GM19025 (cell line): Measurements from ENCODE around the gene LCOR.
"Not testable (repeated sequence)": the region's sequence is repeated elsewhere in the genome, so short reads cannot be mapped to it uniquely, and the experiment has no call there.

Experiments
- ATAC-seq: cut with Tn5 transposase; IDR thresholded peaks from one replicate; pipeline ENCODE4 v1.9.1; 2021; ENCODE audit warnings: mild to moderate bottlenecking, low read depth, moderate library complexity; ENCODE audit not compliant: unreplicated experiment

LCOR gene

DNA sequence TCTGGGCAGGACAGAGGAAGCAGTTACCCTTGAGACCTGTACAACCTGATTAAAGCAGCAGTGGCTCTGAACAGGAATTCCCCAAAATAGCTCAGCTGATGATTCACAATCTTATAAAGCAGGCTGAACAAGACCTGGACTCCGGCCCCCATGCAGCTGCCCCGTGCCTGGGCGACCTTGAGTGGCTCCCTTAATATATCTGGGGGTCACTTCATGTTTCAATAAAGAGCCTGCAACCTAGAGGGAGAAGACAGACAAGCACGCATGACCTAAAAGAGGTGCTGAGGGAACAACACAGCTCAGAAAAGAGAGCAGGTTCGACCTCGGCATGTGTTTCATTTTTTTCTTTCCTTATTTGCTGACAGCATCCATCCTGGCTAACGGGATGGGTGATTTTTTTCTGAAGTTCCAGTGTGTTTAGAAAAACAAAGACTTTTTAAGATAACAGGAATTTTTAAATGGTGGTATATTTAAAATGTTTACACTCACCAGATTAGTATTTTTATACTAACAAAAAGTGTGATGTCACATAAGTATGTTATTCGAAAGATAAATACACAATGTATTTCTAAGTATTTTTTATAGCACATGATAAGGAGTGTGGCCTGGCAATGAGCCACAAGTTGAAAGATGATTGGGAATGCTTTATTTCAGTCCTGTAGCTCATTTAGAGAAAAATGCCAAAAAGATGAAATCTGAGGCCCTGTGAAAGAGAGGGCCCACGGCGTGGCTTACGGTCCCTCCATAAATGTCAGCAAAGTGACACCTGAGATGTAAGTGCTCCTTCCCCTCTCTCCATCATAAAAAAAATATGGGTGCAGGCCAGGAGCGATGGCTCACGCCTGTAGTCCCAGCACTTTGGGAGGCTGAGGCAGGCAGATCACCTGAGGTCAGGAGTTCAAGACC lies 192.3 kb downstream of the LCOR start:
- no peak for ATAC-seq

DNA sequence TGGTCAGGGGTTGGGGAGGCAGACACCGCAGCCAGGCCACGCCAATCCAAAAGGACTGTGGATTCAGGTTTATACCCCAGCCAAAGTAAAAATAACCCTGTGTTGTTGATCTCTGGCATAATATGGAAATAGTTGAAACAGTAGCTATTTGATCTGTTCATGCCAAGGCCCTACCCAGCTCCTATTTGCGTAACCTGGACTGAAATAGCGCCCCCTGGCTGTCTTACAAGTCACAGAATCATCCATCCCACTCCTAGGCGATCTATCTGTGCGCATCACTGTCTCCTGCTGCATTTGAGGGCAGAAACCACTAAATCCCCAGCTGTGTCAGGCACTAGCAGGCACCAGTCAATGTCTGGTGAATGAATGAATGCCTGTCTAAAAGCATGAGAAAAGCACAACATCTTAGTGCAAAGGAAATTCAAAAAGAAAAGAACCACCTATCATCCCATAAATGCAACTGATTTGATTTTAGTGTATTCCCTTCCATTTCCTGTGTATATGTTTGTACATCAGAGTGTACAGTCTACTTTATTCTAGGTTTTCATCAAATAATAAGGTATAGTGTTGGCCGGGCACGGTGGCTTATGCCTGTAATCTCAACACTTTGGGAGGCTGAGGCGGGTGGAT lies 193.6 kb downstream of the LCOR start:
- ATAC-seq: no peak

DNA sequence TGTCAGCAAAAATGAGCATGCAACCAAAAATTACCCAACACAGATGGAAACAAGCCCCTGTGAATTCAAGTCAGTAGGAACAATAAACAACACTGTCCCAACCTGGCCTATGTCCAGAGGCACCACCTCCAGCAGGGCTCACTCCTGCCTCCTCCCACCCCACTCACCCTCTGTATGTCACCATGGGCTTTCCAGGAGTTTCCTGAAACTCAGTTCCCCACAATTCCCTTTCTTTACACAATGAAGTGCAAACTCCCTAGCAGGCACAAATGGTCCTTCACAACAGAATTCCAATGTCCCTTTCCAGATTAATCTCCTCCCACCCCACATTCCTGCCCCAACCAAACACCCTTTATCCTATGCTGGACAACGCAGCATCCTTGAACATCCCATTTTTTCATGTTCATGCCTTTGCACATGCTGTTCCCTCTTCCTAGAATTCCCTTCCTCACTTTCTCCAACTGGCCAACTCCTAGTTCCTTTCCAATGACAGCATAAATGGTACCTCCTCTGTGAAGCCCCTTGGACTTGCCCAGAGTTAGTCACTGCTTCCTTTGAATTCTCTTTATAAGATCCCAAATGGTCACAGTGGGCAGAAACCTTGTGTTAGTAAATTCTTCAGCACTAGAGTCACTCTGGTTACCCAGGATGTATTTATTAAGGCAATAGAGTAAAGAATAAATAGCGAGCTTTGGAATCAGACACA lies 196.2 kb downstream of the LCOR start:
- ATAC-seq: no peak

GRCh38 chr10:97028832-97029178 lies 196.7 kb downstream of the LCOR start:
- no peak for ATAC-seq

- ATAC-seq: no peak
Observed at GRCh38 chr10:97029271-97029670, 197.2 kb downstream of the LCOR start.

DNA sequence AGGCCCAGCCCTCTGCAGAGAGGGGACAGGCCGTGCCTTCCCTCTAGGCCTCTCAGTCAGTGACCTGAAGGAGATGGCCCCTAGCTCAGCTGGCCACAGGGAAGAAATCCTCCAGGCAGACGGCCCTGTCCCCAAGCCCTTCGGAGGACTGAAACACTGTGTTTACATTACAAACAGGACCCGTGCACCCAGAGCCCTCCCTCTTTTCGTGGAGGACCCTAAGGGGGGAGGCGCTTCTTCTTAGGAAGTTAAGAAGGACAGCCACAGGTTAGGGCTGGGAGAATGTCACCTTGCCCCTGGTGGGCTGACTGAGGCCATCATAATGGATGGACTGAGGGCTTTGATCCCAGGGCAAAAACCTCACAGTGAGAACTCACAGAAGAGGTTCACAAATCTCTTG lies 198.8 kb downstream of the LCOR start:
- ATAC-seq: no peak

- ATAC-seq: no peak
Observed at GRCh38 chr10:97031459-97031858, 199.4 kb downstream of the LCOR start.

- ATAC-seq: no peak
Observed at GRCh38 chr10:97032624-97033023, 200.5 kb downstream of the LCOR start.

GRCh38 chr10:97033841-97034240 lies 201.7 kb downstream of the LCOR start:
- ATAC-seq: not testable (repeated sequence)

DNA sequence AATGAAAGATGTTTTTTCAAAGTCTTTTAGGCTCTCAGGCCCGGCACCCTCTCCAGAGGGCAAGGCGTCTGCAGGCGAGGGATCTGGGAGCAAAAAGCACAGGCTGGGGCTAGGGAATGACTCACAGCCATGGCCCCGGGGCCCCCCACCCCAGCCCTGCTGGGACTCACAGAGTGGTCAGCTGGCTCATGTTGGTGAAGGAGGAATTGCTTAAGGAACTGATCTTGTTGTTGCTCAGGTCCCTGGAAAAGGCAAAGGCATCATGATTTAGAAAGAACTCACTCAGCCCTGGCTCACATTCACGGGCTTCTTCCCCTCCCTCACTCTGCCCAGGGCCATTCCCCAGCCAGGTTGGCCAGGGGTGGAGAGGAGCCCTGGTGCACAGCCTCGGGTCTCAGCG lies 202.2 kb downstream of the LCOR start:
- no peak for ATAC-seq

DNA sequence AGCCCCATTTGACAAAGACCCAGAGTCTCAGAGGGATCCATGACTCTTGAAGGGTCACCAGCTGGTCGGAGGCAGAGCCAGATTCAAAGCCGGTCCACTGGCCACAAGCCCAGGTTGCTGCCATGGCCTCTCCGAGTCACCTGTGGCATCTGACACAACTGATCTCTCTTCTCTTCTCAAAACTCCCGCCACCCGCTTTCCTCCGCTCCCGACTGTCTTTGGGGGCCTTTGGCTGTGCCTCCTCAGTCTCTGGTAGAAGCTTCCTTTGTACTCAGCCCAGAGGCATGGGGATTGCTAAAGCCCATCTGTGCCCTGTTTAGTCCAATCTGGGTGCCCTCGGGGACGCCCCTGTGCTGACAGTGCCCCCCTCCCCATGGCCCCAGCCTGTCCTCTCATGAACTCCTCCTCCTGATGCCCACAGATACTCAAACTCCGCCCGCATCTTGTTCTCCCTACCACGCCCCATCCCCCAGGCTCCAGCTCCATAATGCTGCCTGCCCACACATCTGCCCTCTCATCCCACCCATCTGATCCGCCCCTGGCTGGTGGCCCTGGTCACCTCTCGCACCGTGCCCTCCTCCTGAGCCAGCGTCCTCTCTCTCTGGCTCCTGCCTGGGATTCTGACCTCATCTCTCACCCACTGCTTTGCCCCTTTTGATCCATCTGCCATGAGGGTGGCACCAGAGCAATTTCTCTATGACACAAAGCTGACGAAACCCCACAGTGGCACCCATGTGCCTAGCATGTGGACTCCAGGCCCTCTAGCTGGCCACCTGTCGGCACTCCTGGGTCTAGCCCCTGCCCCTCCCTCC lies 203.1 kb downstream of the LCOR start:
- no peak for ATAC-seq

DNA sequence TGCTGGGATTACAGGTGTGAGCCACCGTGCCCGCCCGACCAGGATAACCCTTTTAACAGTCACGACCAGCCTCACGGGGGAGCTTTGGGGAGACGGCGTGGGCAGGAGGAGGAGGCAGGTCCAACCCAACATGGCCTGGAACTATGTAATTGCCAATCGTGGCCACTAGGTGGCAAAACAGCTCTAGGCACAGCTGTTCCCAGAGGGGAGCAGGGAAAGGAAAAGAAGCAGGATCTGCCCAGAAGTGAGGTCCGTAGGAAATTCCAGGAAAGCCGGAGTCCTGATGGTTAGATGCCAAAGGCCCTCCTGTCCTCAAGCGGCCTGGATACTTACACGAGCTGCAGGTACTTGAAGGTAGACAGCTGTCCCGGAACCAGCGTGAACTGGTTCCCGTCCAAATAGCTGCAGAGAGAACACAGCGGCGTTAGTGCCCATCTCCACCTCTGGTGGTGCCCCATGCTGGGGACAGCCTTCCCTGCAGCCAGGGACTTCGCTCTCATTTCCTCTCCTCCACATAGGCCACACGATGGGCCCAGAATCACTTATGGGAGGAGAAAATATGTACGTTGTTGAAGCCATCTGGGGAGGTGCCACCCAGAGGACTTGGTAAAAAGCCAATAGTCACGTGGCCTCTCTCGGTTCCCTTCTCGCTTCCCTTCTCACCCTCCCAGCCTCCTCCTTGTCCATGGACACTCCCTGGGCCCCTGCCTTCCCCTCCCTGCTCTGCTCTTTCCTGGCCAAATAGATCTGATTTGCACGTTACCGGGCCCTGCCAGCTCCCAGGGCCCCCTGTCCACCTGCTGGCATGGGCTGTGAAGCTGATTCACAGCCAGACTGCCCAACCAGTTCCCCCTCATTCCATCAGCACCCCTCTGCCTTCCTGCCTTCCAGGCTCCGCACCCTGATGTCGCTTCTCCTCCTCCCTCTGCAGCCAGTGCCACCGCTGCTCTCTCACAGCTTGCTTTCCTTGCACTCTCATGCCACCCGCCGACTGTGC lies 205.6 kb downstream of the LCOR start:
- ATAC-seq: peak; percentile 66

DNA sequence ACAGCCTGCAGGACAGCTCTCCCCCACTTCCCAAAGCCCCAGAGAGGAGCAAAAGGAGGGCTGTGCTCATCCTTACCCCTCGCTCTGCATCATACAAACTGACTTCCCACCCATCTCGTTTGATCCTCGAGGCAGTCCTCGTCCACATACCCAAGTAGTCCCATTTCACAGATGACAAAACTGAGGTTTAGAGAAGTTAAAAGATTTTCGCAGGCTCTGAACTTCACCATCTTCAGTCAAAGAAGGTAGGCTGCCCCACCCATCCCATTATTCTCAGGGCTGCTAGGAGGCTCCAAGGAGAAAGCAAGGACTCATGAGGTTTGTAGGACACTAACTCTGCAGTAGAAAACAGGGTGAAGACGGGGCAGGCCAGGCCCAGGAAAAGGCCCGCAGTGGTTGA lies 206.6 kb downstream of the LCOR start:
- no peak for ATAC-seq

DNA sequence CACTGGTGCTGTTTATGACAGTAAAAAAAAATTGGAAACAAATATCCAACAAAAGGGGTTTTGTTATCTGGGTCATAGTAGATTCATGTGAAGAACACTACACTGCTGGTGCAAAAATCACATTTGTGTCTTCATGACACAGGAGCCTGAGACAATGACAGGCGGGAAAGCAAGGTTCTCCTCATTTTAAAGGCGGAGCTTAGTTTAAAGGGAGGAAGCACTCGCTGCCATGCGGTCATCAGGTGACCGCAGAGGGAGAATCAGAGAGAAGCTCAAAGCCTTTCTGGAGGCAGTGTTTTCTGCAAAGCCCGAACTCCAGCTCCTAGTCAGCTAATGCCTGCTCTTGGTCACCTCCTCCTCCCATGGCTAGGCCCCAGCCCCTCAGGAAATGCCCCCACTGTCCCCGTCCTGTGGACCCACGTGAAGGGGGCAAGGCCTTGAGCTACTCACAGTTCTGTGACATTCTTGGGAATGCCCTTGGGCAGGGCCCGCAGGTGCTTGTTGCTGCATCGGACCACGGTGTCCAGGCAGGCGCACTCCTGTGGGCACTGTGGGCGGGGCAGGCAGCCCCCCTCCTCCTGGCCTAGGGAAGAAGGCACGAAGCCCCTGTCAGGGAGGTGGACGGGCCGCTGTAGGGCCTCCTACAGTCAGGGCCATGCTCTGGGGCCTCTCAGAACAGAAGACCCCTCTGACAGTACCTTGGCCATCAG lies 207.6 kb downstream of the LCOR start:
- no peak for ATAC-seq

DNA sequence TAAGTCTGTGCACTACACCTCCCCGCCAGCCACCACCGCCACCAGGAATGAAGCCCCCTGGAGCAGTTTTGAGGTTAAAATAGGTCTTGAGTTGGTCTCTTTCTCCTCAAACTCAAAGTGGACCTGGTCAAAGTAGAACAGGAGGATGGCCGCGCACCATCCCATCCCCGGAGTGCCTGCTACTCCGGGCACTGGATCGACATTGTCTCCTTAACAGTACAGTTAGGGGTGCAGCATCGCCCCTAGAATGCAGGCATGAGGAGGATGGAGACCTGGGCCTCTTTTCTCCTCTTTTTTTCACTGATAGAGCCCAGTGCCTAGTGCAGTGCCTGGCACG lies 208.1 kb downstream of the LCOR start:
- no peak for ATAC-seq

- no peak for ATAC-seq
Observed at GRCh38 chr10:97040706-97041105, 208.6 kb downstream of the LCOR start.

- ATAC-seq: no peak
Observed at GRCh38 chr10:97042081-97042480, 210.0 kb downstream of the LCOR start.

DNA sequence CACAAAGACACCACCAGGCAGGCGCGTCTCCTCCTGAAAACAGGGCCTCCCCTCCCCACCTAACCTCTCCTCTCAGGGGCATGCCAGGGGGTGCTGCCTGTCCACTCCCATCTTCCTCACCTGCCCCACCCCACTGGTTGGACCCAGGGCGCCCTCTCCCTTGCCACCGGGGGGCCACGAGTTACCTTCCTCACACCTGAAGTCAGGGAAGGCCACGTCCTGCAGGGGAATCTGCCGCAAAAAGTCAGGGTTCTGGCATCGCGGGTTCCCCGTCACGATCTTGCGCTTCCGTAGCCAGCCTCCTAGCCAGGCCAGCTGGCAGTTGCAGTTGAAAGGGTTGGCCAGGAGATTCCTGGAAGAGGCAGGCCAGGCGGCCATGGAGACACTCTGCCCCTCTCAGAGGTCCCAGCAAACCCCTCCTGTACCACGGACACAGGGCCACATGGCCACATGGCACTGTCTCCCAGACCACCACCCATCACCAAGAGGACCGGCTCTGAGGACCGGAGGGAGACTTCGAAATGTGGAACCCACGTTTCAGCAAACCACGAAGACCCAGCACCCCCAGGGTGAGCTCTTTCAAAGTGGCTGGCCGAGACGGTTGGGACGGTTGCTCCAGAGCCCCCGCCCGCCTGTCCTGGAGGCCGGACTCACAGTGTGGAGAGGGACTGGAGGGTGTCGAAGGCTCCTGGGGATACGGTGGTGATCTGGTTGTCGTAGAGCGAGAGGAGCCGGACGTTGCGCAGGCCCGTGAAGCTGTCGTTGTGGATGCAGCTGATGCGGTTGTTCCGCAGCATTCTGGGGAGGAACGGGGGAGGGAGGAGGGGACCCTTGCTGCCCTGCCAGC lies 210.8 kb downstream of the LCOR start:
- no peak for ATAC-seq
